Stimulated activated CD8-positive, alpha-beta memory T cell treated with anti-CD3 and anti-CD28 coated beads, Interleukin-12 subunit alpha, Interleukin-12 subunit beta, amount 100 ng/mL, for 4 hours (primary cell): ENCODE measurements around the gene METAP1.
"Not testable (repeated sequence)": the region's sequence is repeated elsewhere in the genome, so short reads cannot be mapped to it uniquely, and the experiment has no call there.

ENCODE experiments used
- DNase-seq: peaks from one replicate; pipeline ENCODE4 v3.0.0-alpha.2; 2020; ENCODE audit warnings: low read depth

The METAP1 gene

DNA sequence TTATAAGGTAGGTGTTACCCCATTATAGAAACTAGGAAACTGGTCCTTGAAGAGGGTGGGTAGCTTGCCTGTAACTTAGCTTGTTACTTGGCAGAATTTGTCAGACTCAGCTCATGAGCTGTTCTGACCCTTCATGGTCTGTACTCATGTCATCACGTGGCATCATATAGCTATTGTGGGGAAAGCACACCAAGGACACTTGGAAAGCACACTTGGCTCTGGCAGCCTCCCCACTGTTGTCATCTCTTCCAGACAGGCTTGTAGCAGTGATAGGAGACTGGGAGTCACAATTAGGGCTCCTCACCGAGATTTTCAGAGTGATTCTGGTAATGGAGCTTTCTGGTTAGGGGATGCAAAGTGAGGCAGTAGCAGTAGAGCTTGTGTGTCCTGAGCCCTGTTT is 62.7 kb downstream of the METAP1 start:
- DNase-seq, result no peak

DNA sequence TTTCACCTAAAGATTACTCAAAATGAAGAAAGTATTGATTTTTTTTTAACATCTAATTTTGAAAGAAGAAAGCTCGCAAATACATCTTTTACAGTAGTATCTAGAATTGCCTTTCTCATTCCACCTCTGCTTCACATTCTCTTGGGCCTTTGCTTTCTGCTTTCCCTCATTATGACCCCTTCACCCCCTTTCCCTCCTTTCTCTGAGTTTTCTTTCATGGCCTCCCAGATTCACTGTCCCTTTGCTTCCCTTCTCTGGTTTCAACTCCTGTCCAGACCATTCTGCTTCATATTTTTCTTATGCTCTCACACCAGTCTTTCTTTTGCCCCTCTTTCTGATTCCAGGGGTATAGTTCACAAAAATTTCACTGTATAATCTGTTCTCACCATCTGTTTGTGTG is 64.0 kb downstream of the METAP1 start:
- no peak for DNase-seq

DNA sequence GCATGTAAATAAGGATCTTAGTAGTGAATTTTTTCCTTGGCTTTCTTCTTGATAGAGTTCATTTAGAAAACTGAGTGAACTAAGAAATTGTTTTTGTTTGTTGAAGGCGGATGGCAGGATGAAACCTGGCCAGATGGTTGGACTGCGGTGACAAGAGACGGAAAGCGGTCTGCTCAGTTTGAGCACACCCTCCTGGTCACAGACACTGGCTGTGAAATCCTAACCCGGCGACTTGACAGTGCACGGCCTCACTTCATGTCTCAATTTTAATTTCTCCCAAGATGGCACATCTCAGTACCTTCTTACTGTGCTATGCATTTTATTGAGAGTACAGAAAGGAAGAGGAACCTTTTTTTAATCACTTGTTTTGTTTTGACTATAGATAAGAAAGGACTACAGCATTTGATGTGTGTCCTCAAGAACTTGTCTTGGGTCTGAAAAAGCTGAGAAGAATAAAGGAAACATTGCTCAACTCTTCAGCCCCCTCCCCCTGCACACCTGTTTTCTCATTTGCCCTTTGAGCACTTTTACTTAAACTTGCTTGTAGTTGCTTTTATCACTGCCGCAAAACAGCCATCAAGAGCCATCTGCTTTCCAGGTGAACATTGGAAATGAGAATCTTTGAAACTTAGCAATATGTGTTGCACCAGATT is 65.7 kb downstream of the METAP1 start:
- DNase-seq, result no peak

DNA sequence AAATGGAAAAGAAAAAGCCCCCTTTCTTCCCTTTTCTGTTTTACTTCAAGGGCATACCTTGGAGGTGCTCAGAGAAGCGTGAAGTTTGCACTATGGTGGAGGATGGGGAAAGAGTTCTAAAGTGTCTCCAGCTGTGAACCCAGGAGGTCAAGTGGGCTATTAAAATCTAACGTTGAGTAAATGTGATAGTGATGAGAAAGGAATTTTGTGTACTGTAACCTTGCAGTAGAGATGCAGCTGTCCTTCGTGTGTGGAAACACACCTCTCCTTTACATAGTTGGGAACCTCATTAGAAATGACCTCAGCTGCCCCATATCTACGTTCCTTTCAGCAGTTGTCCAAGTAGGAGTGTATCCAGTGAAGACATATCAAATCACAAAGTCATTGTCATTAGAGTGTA is 66.6 kb downstream of the METAP1 start:
- no peak for DNase-seq

DNA sequence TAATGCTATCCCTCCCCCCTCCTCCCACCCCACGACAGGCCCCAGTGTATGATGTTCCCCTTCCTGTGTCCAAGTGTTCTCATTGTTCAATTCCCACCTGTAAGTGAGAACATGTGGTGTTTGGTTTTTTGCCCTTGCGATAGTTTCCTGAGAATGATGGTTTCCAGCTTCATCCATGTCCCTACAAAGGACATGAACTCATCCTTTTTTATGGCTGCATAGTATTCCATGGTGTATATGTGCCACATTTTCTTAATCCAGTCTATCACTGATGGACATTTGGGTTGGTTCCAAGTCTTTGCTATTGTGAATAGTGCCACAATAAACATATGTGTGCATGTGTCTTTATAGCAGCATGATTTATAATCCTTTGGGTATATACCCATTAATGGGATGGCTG is 70.0 kb downstream of the METAP1 start:
- DNase-seq, result not testable (repeated sequence)

DNA sequence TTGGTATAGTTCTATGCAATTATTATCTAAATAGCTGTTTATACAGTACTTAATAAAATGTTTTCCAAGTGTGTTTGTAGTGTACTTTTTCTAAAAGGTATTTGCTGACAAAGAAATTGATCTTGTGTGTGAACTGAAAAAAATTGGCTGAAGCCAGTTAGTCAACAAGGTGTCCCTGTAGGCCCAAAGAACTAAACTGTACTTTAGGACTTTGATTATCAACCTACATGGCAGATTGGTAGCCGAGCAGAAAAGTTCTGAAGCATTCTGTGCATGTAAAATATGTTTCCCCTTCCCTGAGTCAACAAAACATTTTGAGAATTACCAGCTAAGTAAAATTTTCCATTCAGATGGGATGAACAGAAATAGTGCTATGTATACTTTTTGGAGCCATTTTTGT is 72.1 kb downstream of the METAP1 start:
- no peak for DNase-seq

DNA sequence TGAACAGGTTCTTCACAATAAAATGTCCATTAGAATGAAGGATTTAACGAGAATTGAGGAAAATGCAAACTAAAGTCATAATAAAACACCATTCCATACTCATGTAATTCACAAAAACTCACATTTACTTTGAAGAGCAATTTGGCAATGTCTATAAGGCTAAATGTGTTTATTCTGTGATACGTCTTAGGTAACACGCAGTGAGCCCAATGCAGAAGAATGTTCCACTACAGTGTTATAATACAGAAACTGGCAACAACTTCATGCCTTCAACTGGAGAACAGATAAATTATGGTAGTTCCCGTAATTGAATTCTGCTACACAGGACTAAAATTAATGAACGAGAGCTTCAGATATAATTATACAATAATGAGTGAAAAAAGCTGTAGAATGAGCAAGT is 75.6 kb downstream of the METAP1 start:
- no peak for DNase-seq

DNA sequence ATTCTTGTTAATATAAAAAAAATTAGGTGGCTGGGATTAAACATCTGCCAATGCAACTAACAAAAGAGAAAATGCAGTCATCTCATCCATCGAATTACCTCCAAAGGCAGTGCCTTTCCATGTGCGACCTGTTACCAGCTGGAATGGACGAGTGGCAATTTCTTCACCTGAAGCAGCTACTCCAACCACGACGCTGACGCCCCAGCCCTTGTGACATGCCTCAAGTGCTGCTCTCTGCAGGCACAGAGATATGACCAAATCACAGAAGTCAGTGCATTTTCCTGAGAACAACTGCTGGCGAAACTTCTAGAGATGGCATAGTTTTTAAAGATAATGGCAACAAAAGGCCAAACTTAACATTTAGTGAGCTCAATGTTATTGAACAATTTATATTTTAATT is 79.3 kb downstream of the METAP1 start:
- no peak for DNase-seq

DNA sequence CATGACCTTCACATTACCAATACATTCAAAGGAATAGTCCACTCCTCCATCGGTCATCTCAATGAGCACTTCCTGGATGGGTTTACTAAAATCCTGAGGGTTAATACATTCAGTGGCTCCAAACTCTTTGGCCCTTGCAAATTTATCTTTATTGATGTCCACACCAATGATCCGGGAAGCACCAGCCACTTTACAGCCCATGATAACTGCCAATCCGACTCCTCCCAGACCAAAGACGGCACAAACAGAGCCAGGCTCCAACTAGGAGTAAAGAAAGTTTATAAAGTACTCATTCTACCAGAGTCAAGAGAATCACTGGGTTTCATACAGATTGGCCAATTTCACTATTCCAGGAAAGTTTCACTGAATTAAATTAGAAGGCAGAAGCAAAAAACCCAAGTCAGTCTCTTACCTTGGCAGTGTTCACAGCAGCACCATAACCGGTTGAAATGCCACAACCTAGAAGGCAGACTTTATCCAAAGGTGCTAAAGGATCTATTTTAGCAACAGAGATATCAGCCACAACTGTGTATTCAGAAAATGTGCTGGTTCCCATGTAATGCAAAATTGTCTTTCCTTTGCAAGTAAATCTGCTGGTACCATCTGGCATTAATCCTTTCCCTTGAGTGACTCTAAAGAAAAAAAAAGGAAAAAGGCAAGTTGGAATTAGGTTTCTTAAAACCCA is 80.9 kb downstream of the METAP1 start:
- no peak for DNase-seq

DNA sequence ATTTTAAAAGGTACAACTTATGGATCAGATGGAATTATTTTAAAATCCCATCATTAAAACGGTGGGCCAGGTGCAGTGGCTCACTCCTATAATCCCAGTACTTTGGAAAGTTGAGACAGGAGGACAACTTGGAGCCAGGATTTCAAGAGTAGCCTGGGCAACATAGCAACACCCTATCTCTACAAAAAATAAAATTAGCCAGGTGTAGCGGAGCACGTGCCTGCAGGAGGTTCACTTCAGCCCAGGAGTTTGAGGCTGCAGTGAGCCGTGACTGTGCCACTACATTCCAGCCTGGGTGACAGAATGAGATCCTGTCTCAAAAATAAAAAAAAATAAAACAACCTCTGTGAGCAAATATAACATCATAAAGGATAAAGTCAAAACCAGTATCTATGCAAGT is 81.7 kb downstream of the METAP1 start:
- DNase-seq, result no peak

DNA sequence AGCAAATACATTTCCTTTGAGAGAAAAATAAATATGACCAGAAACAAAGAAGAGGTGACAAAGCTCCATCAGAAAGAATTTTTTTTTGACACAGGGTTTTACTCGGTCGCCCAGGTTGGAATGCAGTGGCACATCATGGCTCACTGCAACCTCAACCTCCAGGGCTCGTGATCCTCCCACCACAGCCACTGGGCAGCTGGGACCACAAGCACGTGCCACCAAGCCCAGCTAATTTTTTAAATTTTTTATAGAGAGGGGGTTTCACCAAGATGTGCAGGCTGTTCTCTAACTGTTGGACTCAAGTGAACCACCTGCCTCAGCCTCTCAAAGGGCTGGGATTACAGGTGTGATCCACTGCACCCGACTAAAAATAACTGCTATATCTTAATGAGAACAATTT is 82.8 kb downstream of the METAP1 start:
- no peak for DNase-seq

DNA sequence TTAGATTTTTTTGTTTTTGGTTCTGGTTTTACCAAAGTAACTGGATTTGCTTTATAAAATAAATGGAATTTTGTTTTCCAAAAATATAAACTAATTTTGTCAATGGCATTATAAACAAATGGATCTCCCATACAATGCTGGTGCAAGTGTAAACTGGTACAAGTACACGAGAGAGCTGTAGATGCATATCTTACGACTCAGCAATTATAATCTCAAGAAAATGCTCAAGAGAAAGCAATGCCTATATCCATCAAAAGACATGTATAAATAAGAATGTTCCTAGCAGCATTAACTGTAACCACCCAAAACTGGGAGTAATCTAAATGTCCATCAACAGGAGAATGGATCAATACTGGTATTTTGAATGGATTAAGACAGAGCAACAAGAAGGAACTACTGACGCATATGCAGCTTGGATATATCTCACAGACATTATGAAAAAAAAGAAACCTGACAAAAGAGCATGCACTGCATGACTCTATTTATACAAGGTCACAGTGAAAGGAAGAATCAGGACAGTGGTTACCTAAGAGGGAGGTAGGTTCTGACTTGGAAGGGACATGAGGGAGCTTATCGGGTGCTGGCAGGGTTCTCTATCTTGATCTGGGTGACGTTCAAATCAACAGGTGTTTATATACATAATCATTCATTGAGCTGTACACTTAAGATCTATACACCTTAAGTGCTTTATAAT is 83.6 kb downstream of the METAP1 start:
- DNase-seq, result no peak

DNA sequence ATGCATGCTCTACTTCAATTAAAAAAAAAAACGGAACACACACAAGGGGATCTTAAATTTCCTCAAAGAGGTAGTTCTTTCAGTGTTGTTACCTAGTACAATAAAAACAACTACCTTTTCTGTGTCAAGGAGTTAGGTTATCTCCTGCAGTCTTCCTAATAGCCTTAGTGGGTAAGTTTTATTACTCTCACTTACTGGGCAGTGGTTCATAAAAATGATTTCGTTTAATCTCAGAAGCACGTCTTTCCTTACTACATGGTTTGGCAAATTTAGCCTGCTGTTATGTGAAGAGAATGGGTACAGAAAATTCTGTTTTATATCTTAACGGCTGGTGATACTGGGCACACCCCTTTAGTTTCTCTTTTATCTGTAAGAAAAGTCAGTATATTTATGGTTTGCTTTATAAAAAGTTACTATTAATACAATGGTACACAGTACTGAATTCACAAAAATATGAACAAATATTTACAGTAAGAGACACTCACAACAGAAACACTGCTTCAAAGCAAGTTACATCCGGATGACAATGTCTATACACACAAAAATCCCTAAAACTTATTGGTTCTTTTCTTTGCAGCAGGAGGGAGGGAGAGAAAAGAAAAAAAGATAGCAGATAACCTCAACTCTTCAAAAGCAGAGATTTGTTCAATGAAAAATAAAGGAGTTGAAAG is 84.2 kb downstream of the METAP1 start:
- no peak for DNase-seq

DNA sequence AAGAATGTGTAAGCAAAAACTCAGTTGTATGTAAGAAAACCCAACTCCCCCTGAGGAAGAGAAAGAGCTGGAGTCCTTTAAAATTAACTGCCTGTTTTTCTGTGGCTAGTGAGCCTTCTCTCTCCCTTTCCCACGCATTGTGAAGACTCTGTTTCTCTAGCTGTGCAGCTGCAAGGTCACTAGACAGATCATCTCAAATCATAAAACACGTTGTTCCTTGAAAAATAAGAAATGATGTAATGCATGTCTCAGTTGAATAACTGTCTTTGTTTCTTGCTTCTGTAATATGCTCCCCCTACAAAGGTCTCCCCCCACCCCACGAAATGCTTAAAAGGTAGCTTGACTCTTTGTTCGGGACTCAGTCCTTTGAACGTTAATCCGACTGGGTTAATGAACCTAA is 85.3 kb downstream of the METAP1 start:
- DNase-seq, result not testable (repeated sequence)

DNA sequence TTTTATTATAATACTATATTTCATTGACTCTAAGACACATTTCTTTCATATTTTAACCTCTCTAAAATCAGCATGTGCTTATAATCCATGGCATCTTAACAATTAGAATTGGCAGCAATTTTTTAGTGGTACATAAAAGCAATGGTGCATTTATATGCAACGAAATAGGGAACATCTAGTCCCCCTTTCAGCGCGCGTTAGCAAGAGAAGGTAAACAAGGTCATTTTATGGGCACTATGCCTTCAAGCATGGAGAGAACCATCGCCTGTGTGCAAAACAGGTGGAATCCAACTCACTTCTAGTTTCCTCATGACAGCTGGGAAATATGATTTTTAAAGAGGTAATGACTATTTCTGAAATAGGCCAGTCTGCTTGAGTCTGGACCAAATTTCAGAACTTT is 86.7 kb downstream of the METAP1 start:
- DNase-seq, result no peak

DNA sequence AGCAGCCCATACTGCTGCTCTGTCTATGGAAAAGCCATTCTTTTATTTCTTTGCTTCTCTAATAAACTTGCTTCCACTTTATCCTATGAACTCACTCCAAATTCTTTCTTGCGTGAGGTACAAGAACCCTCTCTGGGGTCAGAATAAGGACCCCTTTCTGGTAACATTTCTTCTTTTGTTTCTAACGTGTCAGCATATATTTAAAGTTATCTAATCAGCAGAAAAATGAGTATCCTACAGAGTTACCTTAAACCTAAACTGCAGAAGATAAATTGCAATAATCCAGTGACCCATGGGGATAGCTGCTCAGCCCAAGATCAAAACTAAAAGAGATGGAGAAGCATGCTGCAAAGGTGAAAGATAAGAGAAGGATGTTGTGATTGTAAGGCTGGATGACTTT is 89.1 kb downstream of the METAP1 start:
- DNase-seq, result no peak

DNA sequence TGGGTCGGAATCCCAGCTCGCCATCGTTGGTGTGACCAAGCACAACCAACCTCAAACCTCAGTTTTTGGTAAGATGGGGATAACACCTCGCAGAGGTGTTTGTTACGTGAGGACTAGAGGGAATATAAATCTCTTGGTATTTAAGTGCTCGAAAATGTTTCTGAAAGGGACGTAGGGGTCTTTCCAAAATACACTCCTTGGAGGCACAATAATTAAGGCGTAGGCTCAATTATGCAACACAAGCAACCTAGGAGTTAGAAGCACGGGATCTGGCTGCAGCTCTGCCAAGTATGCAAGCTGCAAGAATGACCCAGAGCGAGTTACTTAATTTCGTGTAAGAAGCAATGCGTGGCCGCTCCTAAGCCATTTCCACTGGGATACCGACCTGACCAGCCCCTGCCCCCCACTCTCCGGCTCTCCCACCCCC is 92.5 kb downstream of the METAP1 start:
- no peak for DNase-seq

DNA sequence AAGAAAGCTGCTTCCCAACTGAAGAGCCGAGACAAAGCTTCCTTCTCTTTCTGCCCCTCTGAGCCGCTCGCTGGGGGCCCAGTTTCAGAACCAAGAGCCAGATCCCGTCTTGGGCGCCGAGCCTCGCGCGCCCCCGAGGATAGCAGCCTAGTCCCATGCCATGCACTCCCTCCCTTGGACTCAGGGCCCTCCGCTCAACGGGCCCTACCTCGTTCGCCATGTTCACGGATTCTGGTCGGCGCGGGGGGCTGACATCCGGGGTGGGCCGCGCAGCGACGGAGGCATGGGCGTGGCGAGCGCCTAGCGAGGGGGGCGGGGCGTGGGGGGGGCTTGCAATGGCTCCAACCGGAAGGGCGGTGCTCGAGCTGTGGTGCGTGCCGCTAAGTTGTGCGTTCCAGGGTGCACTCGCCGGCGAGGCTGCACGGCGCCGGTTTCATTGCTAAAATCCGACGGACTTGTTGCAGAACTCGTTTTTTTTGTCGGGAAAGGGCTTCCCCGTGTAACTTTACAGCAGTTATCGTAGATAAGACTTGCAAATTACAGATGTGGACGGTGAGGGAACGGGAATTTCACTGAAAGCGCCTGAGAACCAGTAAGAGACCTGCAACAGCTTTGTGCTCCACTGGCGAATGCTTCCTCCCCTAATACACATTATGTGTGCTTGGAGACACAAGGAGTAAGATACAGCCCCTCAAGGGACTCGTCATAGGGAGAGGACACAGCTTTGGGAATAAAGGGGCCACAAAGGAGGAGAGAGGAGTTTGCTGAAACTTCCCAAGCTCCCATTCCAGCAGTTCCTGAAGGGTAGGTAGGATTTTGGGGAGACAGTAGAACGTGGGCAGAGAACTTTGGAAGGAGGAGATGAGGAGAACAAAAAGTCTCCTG is 93.2 kb downstream of the METAP1 start, which contains the start of gene ADH5:
ADH5 (minus strand) TSS at position 308 of the 885 bp plus-strand sequence; CDS start at position 220, 88 bp downstream.
- DNase-seq, result peak; percentile 81

DNA sequence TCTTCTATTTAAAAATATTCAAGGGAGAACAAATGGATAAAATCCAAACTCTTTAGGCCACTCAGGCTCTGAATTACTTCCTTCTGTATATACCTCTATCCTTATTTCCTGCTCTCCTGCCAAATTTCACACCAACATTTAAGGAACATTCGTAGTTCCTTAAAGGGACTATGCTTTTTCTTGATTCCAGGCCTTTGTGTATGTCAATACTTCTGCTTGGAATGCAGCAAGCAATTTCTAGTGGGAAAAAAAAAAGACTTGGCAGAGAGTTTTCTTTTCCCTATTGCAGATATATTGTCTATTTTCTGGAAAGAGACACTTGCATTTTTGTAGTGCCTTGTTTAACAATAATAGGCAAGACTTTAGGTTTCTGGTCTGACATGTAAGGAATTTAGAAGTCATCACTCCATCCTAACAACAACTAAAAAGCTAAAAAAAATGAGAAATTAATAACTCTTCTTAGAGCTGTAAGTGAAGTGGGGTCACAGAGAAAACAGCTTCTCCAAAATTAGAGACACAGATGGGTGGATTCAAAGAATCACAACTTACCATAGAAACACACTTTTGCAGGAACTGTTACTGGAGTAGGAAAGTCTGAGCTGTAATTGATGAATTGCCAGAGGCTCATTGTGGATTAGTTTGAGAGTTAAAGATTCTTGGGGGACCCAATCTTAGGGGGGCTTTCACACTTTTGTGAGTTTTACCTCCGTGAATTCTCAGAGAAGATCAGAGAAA is 95.1 kb downstream of the METAP1 start:
- DNase-seq, result no peak

DNA sequence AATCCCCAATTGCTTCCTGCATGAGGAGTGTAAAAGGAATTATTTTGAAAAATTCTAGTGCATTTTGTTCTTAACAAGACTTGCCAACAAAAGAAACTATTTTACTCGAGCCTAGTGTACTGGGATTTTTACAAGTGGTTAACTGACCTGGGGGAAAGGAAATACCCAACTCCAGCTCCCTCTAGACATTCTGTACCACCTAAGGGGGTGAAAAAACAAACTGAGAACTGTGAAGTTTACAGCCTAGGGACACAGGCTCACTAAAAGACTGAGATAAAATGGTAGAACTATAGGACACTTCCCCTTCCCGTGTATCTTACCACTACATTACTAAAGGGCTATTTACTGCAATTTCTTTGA is 95.7 kb downstream of the METAP1 start:
- DNase-seq, result no peak

DNA sequence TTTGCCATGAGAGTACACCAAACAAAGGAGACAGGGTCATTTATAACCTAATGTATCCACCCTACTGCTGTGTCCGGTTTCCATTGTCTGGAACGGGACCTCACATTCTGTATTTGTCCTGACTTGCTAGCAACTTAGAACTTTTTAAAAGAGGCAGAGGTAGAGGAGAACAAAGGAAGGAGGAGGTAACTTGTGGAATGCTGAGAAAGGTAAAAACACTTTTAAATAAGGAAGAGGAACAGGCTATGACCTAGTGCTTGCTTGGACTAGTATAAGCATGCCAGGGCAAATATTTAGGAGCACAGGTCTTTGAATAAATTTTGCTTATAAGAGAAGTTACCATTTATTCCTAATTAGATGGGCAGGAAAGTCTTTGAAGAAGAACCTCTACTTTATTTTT is 96.3 kb downstream of the METAP1 start:
- not testable (repeated sequence) for DNase-seq
